Stimulated activated CD4-positive, alpha-beta T cell treated with anti-CD3 and anti-CD28 coated beads, TNF-alpha, amount 100 ng/mL, for 4 hours (primary cell): ENCODE results near the gene LPP.

ENCODE experiments used
- DNase-seq, 3 experiments: peaks; one replicate each; pipeline ENCODE4 v3.0.0-alpha.2; 2020; ENCODE audit warnings: low read depth in 3 of 3

The LPP gene

GRCh38 chr3:188911026-188911850 lies 757.3 kb downstream of the LPP start:
- DNase-seq = no peak

- no peak for DNase-seq
Measured at GRCh38 chr3:188913084-188913483, 759.1 kb downstream of the LPP start.

- no peak for DNase-seq
Measured at GRCh38 chr3:188914552-188914951, 760.6 kb downstream of the LPP start.

- DNase-seq = no peak
Measured at GRCh38 chr3:188915127-188915526, 761.2 kb downstream of the LPP start.

- DNase-seq = no peak
Measured at GRCh38 chr3:188916934-188917401, 763.0 kb downstream of the LPP start.

GRCh38 chr3:188918093-188918492 lies 764.1 kb downstream of the LPP start:
- no peak for DNase-seq

GRCh38 chr3:188923671-188924070 lies 769.7 kb downstream of the LPP start:
- no peak for DNase-seq

GRCh38 chr3:188925376-188925775 lies 771.4 kb downstream of the LPP start:
- no peak for DNase-seq

GRCh38 chr3:188926111-188926510 lies 772.2 kb downstream of the LPP start:
- no peak for DNase-seq

- no peak for DNase-seq
Measured at GRCh38 chr3:188926741-188927511, 773.0 kb downstream of the LPP start.

GRCh38 chr3:188927971-188928370 lies 774.0 kb downstream of the LPP start:
- DNase-seq = no peak

GRCh38 chr3:188929137-188929536 lies 775.2 kb downstream of the LPP start:
- no peak for DNase-seq

GRCh38 chr3:188931036-188931435 lies 777.1 kb downstream of the LPP start:
- DNase-seq = no peak

- DNase-seq = no peak
Measured at GRCh38 chr3:188931531-188931930, 777.6 kb downstream of the LPP start.

- DNase-seq = no peak
Measured at GRCh38 chr3:188934989-188935388, 781.0 kb downstream of the LPP start.

- no peak for DNase-seq
Measured at GRCh38 chr3:188936597-188937107, 782.7 kb downstream of the LPP start.

GRCh38 chr3:188937389-188937788 lies 783.4 kb downstream of the LPP start:
- no peak for DNase-seq

- DNase-seq = no peak
Measured at GRCh38 chr3:188938999-188939398, 785.0 kb downstream of the LPP start.

- no peak for DNase-seq
Measured at GRCh38 chr3:188939814-188940572, 786.0 kb downstream of the LPP start.
